Fibroblast of lung (primary cell): ENCODE measurements around the gene KDM1A.

Experiments used
- EZH2 ChIP-seq: IDR thresholded peaks from 2 replicates; pipeline ENCODE4 v1.5.1; 2012; ENCODE audit warnings: low read length, control low read depth, mild to moderate bottlenecking; ENCODE audit errors: missing control alignments
- TF ChIP-seq, protein P1 (sequence below), 2 donors: IDR thresholded peaks in 1 of 2; conservative IDR thresholded peaks in 1 of 2; 1 replicate in 1 of 2; 2 replicates in 1 of 2; pipeline ENCODE4 v1.5.1; 2011 to 2012; ENCODE audit warnings: low read length in 2 of 2, control low read depth in 1 of 2, inconsistent platforms in 1 of 2, low read depth in 1 of 2, mild to moderate bottlenecking in 1 of 2

- TF ChIP-seq, protein P1, sequence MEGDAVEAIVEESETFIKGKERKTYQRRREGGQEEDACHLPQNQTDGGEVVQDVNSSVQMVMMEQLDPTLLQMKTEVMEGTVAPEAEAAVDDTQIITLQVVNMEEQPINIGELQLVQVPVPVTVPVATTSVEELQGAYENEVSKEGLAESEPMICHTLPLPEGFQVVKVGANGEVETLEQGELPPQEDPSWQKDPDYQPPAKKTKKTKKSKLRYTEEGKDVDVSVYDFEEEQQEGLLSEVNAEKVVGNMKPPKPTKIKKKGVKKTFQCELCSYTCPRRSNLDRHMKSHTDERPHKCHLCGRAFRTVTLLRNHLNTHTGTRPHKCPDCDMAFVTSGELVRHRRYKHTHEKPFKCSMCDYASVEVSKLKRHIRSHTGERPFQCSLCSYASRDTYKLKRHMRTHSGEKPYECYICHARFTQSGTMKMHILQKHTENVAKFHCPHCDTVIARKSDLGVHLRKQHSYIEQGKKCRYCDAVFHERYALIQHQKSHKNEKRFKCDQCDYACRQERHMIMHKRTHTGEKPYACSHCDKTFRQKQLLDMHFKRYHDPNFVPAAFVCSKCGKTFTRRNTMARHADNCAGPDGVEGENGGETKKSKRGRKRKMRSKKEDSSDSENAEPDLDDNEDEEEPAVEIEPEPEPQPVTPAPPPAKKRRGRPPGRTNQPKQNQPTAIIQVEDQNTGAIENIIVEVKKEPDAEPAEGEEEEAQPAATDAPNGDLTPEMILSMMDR (conservative IDR thresholded peaks at IDR 0.05 in 1 of 2, IDR thresholded peaks at IDR 0.05 in 1 of 2; ENCODE audit: low read depth in 1 of 2, low read length in 2 of 2): no peak
- TF ChIP-seq EZH2: no peak
Measured at GRCh38 chr1:23099171-23099536, 79.9 kb downstream of the KDM1A start.
